Stimulated activated CD8-positive, alpha-beta memory T cell treated with anti-CD3 and anti-CD28 coated beads, Interleukin-15, amount 100 ng/mL, for 4 hours (primary cell): Measurements from ENCODE around the gene MUSTN1.

Experiments used
- DNase-seq, 2 donors: peaks; one replicate each; pipeline ENCODE4 v3.0.0-alpha.2; 2020; ENCODE audit warnings: low read depth in 2 of 2

The MUSTN1 gene

GRCh38 chr3:52833202-52833601 lies 1.6 kb downstream of the MUSTN1 start:
- DNase-seq = no peak

- no peak for DNase-seq
Measured at GRCh38 chr3:52831500-52832301, 3.1 kb downstream of the MUSTN1 start.

- DNase-seq = no peak
Measured at GRCh38 chr3:52830535-52831258, 4.1 kb downstream of the MUSTN1 start, which contains the start of gene ITIH4. TSS of gene ITIH4 (minus strand) at chr3:52830672. CDS start at chr3:52830642, 30 bp downstream.

- no peak for DNase-seq
Measured at GRCh38 chr3:52829906-52830463, 4.8 kb downstream of the MUSTN1 start.

GRCh38 chr3:52829482-52829881 lies 5.3 kb downstream of the MUSTN1 start:
- DNase-seq = no peak

- no peak for DNase-seq
Measured at GRCh38 chr3:52827866-52828376, 6.9 kb downstream of the MUSTN1 start.

GRCh38 chr3:52827441-52827840 lies 7.4 kb downstream of the MUSTN1 start:
- DNase-seq = no peak

GRCh38 chr3:52824037-52824436 lies 10.8 kb downstream of the MUSTN1 start:
- DNase-seq = no peak

- DNase-seq = no peak
Measured at GRCh38 chr3:52822363-52822762, 12.5 kb downstream of the MUSTN1 start.

- DNase-seq = no peak
Measured at GRCh38 chr3:52820736-52821135, 14.1 kb downstream of the MUSTN1 start.

GRCh38 chr3:52819936-52820335 lies 14.9 kb downstream of the MUSTN1 start:
- DNase-seq = no peak

GRCh38 chr3:52817860-52818259 lies 17.0 kb downstream of the MUSTN1 start:
- DNase-seq = no peak

GRCh38 chr3:52817221-52817620 lies 17.6 kb downstream of the MUSTN1 start:
- no peak for DNase-seq

- no peak for DNase-seq
Measured at GRCh38 chr3:52816654-52817053, 18.2 kb downstream of the MUSTN1 start.

- no peak for DNase-seq
Measured at GRCh38 chr3:52816199-52816598, 18.6 kb downstream of the MUSTN1 start.

GRCh38 chr3:52813810-52814209 lies 21.0 kb downstream of the MUSTN1 start:
- no peak for DNase-seq

GRCh38 chr3:52811452-52812011 lies 23.3 kb downstream of the MUSTN1 start:
- no peak for DNase-seq

- no peak for DNase-seq
Measured at GRCh38 chr3:52810923-52811322, 23.9 kb downstream of the MUSTN1 start.

GRCh38 chr3:52809662-52810377 lies 25.0 kb downstream of the MUSTN1 start:
- DNase-seq = no peak

- DNase-seq = no peak
Measured at GRCh38 chr3:52809149-52809548, 25.7 kb downstream of the MUSTN1 start.

GRCh38 chr3:52805270-52806039 lies 29.4 kb downstream of the MUSTN1 start:
- no peak for DNase-seq
